ENCODE measurements around the gene MORN1. TPM values are rescaled to one million over a fixed set of nuclear protein-coding genes. Genes with fewer than 3 reads are reported as not detected.

Gene MORN1
- polyA plus RNA-seq, 1 donor (not counting 4 experiments of a cell fraction or from before 2014, with no cell fraction given) = 2.1 TPM

DNA sequence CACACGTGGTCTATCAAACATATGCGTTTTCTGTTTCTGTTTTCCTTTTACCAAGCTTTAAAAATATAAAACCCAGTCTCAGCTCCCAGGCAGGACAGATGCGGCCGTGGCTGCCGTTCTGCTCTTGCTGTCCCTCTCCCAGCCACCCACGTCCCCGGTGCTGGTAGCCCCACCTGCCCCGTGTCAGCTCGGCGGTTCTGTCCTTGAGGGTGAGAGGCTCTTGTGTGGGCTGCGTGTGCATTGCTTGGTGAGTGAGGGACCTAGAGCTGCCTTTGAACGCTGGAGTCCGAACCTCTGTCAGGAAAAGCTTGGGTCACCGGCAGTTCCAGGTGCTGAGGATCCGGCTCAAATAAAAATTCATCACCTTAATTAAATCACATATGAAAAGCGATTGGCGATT is 4.7 kb upstream of the MORN1 start:
- no peak for TF ChIP-seq EZH2 (IDR thresholded peaks at IDR 0.05; ENCODE audit: low read length)
- TF ChIP-seq, protein P1, sequence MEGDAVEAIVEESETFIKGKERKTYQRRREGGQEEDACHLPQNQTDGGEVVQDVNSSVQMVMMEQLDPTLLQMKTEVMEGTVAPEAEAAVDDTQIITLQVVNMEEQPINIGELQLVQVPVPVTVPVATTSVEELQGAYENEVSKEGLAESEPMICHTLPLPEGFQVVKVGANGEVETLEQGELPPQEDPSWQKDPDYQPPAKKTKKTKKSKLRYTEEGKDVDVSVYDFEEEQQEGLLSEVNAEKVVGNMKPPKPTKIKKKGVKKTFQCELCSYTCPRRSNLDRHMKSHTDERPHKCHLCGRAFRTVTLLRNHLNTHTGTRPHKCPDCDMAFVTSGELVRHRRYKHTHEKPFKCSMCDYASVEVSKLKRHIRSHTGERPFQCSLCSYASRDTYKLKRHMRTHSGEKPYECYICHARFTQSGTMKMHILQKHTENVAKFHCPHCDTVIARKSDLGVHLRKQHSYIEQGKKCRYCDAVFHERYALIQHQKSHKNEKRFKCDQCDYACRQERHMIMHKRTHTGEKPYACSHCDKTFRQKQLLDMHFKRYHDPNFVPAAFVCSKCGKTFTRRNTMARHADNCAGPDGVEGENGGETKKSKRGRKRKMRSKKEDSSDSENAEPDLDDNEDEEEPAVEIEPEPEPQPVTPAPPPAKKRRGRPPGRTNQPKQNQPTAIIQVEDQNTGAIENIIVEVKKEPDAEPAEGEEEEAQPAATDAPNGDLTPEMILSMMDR (optimal IDR thresholded peaks at IDR 0.05 in 1 of 3, IDR thresholded peaks at IDR 0.05 in 1 of 3, conservative IDR thresholded peaks at IDR 0.05 in 1 of 3; ENCODE audit: extremely low read depth in 1 of 3, insufficient read depth in 2 of 3, low read length in 3 of 3) = no peak
- Histone ChIP-seq H3K4me2 (ENCODE audit: control insufficient read depth, extremely low read depth, insufficient read depth, low read depth, low read length) (no peak overlapping the region), H3K4me3 (ENCODE audit: control insufficient read depth in 2 of 3, extremely low read depth in 1 of 3, insufficient read depth in 2 of 3, low read depth in 1 of 3, low read length in 3 of 3) (no peak overlapping the region), H3K9me3 (ENCODE audit: control insufficient read depth, low read depth, low read length) (no peaks in the 10 kb centered on the region), H2AFZ (ENCODE audit: control insufficient read depth, low read length) (no peak overlapping the region), H3K79me2 (ENCODE audit: control insufficient read depth, insufficient read depth, low read length) (peaks cover 75% of the 10 kb centered on the region), H3K4me1 (ENCODE audit: control insufficient read depth, extremely low read depth, insufficient read depth, low read length) (peaks cover 11% of the 10 kb centered on the region), H3K36me3 (ENCODE audit: control insufficient read depth in 2 of 2, extremely low read depth in 1 of 2, insufficient read depth in 2 of 2, low read length in 2 of 2) (peaks cover 31 to 72% of the 10 kb centered on the region in 2 experiments), H3K27me3 (ENCODE audit: control insufficient read depth, extremely low read depth, insufficient read depth, low read length) (no peaks in the 10 kb centered on the region), H3K27ac (ENCODE audit: control insufficient read depth, insufficient read depth, low read length) (no peak overlapping the region), H3K9me1 (ENCODE audit: control insufficient read depth, extremely low read depth, insufficient read depth, low read length) (no peaks in the 10 kb centered on the region), H3K9ac (ENCODE audit: control insufficient read depth, extremely low read depth, insufficient read depth, low read length) (no peak overlapping the region), H4K20me1 (ENCODE audit: control insufficient read depth, extremely low read depth, insufficient read depth, low read length) (peaks cover 3% of the 10 kb centered on the region)
- FAIRE-seq (no peak), DNase-seq (ENCODE audit: low read depth, low spot score) (no peak)
- dilution Hi-C loops (cut with MboI; ENCODE audit: extremely low pct_ligation_motif_present, low sequenced_read_pairs) = no loop called here

DNA sequence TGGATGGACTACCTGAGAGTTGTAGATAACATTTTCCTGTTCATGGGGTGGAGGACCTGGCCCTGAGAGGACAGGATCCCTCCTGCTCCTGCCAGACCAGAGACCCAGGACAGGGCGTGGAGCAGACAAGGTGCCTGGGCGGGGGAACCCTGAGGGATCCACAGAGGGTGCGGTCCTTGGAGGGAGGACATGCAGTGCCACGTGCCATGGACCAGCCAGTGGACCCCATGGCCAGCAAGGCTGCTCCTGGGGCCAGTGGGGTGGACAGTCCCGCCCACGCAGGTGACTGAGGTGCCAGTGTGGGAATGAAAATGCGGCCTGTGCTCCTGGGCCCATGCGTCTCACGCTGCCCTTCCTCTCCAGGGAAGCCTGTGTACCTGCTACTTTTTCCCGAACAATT is 3.9 kb upstream of the MORN1 start:
- Histone ChIP-seq H3K4me1 (ENCODE audit: control insufficient read depth, extremely low read depth, insufficient read depth, low read length) (peaks cover 15% of the 10 kb centered on the region), H4K20me1 (ENCODE audit: control insufficient read depth, extremely low read depth, insufficient read depth, low read length) (peaks cover 3% of the 10 kb centered on the region), H2AFZ (ENCODE audit: control insufficient read depth, low read length) (no peak overlapping the region), H3K9me3 (ENCODE audit: control insufficient read depth, low read depth, low read length) (no peaks in the 10 kb centered on the region), H3K4me3 (ENCODE audit: control insufficient read depth in 2 of 3, extremely low read depth in 1 of 3, insufficient read depth in 2 of 3, low read depth in 1 of 3, low read length in 3 of 3) (no peak overlapping the region), H3K36me3 (ENCODE audit: control insufficient read depth in 2 of 2, extremely low read depth in 1 of 2, insufficient read depth in 2 of 2, low read length in 2 of 2) (peaks cover 24 to 65% of the 10 kb centered on the region in 2 experiments), H3K79me2 (ENCODE audit: control insufficient read depth, insufficient read depth, low read length) (peaks cover 71% of the 10 kb centered on the region), H3K4me2 (ENCODE audit: control insufficient read depth, extremely low read depth, insufficient read depth, low read depth, low read length) (no peak overlapping the region), H3K9ac (ENCODE audit: control insufficient read depth, extremely low read depth, insufficient read depth, low read length) (no peak overlapping the region), H3K27me3 (ENCODE audit: control insufficient read depth, extremely low read depth, insufficient read depth, low read length) (no peaks in the 10 kb centered on the region), H3K9me1 (ENCODE audit: control insufficient read depth, extremely low read depth, insufficient read depth, low read length) (no peaks in the 10 kb centered on the region), H3K27ac (ENCODE audit: control insufficient read depth, insufficient read depth, low read length) (no peak overlapping the region)
- no peak for TF ChIP-seq EZH2 (IDR thresholded peaks at IDR 0.05; ENCODE audit: low read length)
- TF ChIP-seq, protein P1 (optimal IDR thresholded peaks at IDR 0.05 in 1 of 3, IDR thresholded peaks at IDR 0.05 in 1 of 3, conservative IDR thresholded peaks at IDR 0.05 in 1 of 3; ENCODE audit: extremely low read depth in 1 of 3, insufficient read depth in 2 of 3, low read length in 3 of 3) = no peak
- FAIRE-seq (no peak), DNase-seq (ENCODE audit: low read depth, low spot score) (no peak)
- dilution Hi-C loops (cut with MboI; ENCODE audit: extremely low pct_ligation_motif_present, low sequenced_read_pairs) = no loop called here
